Pancreas (tissue), 10 donors: ENCODE data around the gene CRABP2. TPM values are rescaled to one million over a fixed set of nuclear protein-coding genes. Genes with fewer than 3 reads are reported as not detected.

Experiments
- ATAC-seq, 4 donors: fragments of 200-7000 bp; cut with Tn5 transposase; one replicate each; pipeline versions ENCODE4 v1.8.0 to v1.9.1; 2020; ENCODE audit warnings: mild to moderate bottlenecking in 4 of 4, moderate library complexity in 4 of 4
- DNase-seq, 6 donors: peaks; one replicate each; pipeline ENCODE4 v3.0.0-alpha.2; 2020
- FAIRE-seq: peaks from 2 replicates; lab custom pipeline; 2012; peaks lifted over from hg19 to GRCh38; lab: Jason Lieb, UNC
- H3K27ac ChIP-seq, 4 donors: fragments of 200-600 bp; sonication (generic); 1 replicate in 3 of 4; 2 replicates in 1 of 4; pipeline versions ENCODE4 v1.5.0 to v1.8.0; 2020
- H3K27me3 ChIP-seq, 4 donors: fragments of 200-600 bp; one replicate each; pipeline ENCODE4 v1.8.0; 2021
- H3K36me3 ChIP-seq, 3 donors: fragments of 200-600 bp; sonication (generic) in 1 of 3; one replicate each; pipeline versions ENCODE4 v1.5.0 to v1.8.0; 2020 to 2021
- H3K4me1 ChIP-seq, 3 donors: fragments of 200-600 bp; one replicate each; pipeline ENCODE4 v1.8.0; 2021
- H3K4me3 ChIP-seq, 4 donors: fragments of 200-600 bp; sonication (generic) in 2 of 4; one replicate each; pipeline versions ENCODE4 v1.5.0 to v1.8.0; 2020 to 2021
- H3K9me3 ChIP-seq, 4 donors: fragments of 200-600 bp; one replicate each; pipeline ENCODE4 v1.8.0; 2021
- CTCF ChIP-seq, 4 donors: fragments of 200-600 bp; sonication (generic) in 3 of 4; IDR thresholded peaks; one replicate each; pipeline versions ENCODE4 v1.5.0 to v1.8.0; 2021; ENCODE audit warnings: antibody characterized with exemption in 4 of 4
- WGBS, 2 donors: extraction: QIAGEN DNeasy Blood & Tissue Kit; methylation state at CpG; one replicate each; pipeline ENCODE4 v1.1.7; 2013; 5-methylcytosine and 5-hydroxymethylcytosine counted together
- intact Hi-C, 3 donors: fragments of 100-400 bp; cut with DNase I; formaldehyde crosslinking; loops; one replicate each; pipeline versions ENCODE4 v1.11.1 to v1.14.2; 2022
- polyA plus RNA-seq, 2 donors: library from polyadenylated mRNA; stranded (reverse); fragments of 200-250 nt; gene quantifications; one replicate each; pipeline ENCODE4 v1.2.3, GENCODE V29; 2013
- total RNA-seq, 6 donors: library from RNA; stranded (reverse); fragmentation: NEBNext Ultra II Directional in 4 of 6; extraction: Animal tissue kit (Norgen Biotek cat#: 25700) in 4 of 6; gene quantifications; one replicate each; pipeline versions ENCODE4 v1.2.1 to v1.2.4, GENCODE V29; 2021 to 2023
- donor health status: healthy with polysubstance abuse.
- donor health status: DM: no; HTN: no; CAD: no; lungs with moderate emphysema.
- donor health status: DM: no; HTN: no; CAD: no.
- donor health status: control.
- donor health status: control.
- donor health status: Bipolar disorder and iron deficiency.
- donor health status: DM: yes; HTN: yes; CAD: no.
- donor health status: DM: no; HTN: no; CAD: no.
- donor health status: DM: no; HTN: no; CAD: no.
- donor health status: DM: yes; HTN: yes; CAD: no.

The CRABP2 gene
- total and polyA plus RNA-seq, 8 donors: 0.38 to 5.0 (median 2.4) TPM

- ATAC-seq (no peak), DNase-seq (no peak), FAIRE-seq (no peak)
- intact Hi-C loops: loop anchor here in 1 of 3 donors (5.0 kb wide), 1 partner anchor 34 kb away; no protein-coding TSS in a partner anchor
- WGBS, 2 donors: 59 to 60% methylated on average over 9 of the region's 9 CpGs
- Histone ChIP-seq H3K4me3 (no peak overlapping the region), H3K27me3 (peaks cover 0 to 6% (median 0%) of the 10 kb centered on the region in 4 donors), H3K36me3 (no peaks in the 10 kb centered on the region), H3K27ac (no peak overlapping the region), H3K4me1 (peaks cover 5 to 20% (median 10%) of the 10 kb centered on the region in 3 donors), H3K9me3 (no peaks in the 10 kb centered on the region)
- no peak for TF ChIP-seq CTCF (IDR thresholded peaks at IDR 0.05)
These were observed 49.4 kb downstream of the CRABP2 start for GRCh38 chr1:156655904-156656516.

- FAIRE-seq (no peak), DNase-seq (no peak), ATAC-seq (no peak)
- H3K27me3 ChIP-seq: peaks cover 0 to 6% (median 0%) of the 10 kb centered on the region in 4 donors
- peaks cover 5 to 15% (median 10%) of the 10 kb centered on the region in 3 donors for H3K4me1 ChIP-seq
- WGBS, 2 donors: 57 to 81% methylated on average over 2 of the region's 2 CpGs
- H3K9me3 ChIP-seq: no peaks in the 10 kb centered on the region
- H3K4me3 ChIP-seq: no peak overlapping the region
- no peak for TF ChIP-seq CTCF (IDR thresholded peaks at IDR 0.05)
- intact Hi-C loops: loop anchor here in 1 of 3 donors (5.0 kb wide), 1 partner anchor 33 kb away; no protein-coding TSS in a partner anchor
- no peaks in the 10 kb centered on the region for H3K36me3 ChIP-seq
- H3K27ac ChIP-seq: no peak overlapping the region
These were observed 50.1 kb downstream of the CRABP2 start for GRCh38 chr1:156655151-156655903.

GRCh38 chr1:156654700-156655099 is 50.7 kb downstream of the CRABP2 start:
- peaks cover 0 to 6% (median 0%) of the 10 kb centered on the region in 4 donors for H3K27me3 ChIP-seq
- intact Hi-C loops: loop anchor here in 1 of 3 donors (5.0 kb wide), 1 partner anchor 32 kb away; no protein-coding TSS in a partner anchor
- no peak for TF ChIP-seq CTCF (IDR thresholded peaks at IDR 0.05)
- FAIRE-seq: no peak
- H3K4me3 ChIP-seq: no peak overlapping the region
- 57 to 61% methylated on average over 1 of the region's 1 CpG for WGBS, 2 donors
- no peak overlapping the region for H3K27ac ChIP-seq
- no peaks in the 10 kb centered on the region for H3K9me3 ChIP-seq
- peaks cover 4 to 11% (median 8%) of the 10 kb centered on the region in 3 donors for H3K4me1 ChIP-seq
- no peaks in the 10 kb centered on the region for H3K36me3 ChIP-seq
- DNase-seq: no peak
- no peak for ATAC-seq

GRCh38 chr1:156652992-156653355 is 52.4 kb downstream of the CRABP2 start:
- peaks cover 0 to 8% (median 4%) of the 10 kb centered on the region in 3 donors for H3K4me1 ChIP-seq
- H3K4me3 ChIP-seq: no peak overlapping the region
- WGBS, 2 donors: 67 to 81% methylated on average over 8 to 9 of the region's 9 CpGs
- FAIRE-seq: no peak
- intact Hi-C loops: no loop called here
- ATAC-seq: no peak
- DNase-seq: no peak
- H3K27ac ChIP-seq: no peak overlapping the region
- H3K9me3 ChIP-seq: no peaks in the 10 kb centered on the region
- H3K27me3 ChIP-seq: peaks cover 0 to 6% (median 0%) of the 10 kb centered on the region in 4 donors
- no peak for TF ChIP-seq CTCF (IDR thresholded peaks at IDR 0.05)
- no peaks in the 10 kb centered on the region for H3K36me3 ChIP-seq
